Activated naive CD4-positive, alpha-beta T cell (primary cell): ENCODE data around the gene PRR14L.
"Not testable (repeated sequence)": the region's sequence is repeated elsewhere in the genome, so short reads cannot be mapped to it uniquely, and the experiment has no call there.

Experiments
- DNase-seq, 4 experiments: peaks; one replicate each; lab custom pipeline; 2025; lab: John Stamatoyannopoulos, UW

Gene PRR14L

DNA sequence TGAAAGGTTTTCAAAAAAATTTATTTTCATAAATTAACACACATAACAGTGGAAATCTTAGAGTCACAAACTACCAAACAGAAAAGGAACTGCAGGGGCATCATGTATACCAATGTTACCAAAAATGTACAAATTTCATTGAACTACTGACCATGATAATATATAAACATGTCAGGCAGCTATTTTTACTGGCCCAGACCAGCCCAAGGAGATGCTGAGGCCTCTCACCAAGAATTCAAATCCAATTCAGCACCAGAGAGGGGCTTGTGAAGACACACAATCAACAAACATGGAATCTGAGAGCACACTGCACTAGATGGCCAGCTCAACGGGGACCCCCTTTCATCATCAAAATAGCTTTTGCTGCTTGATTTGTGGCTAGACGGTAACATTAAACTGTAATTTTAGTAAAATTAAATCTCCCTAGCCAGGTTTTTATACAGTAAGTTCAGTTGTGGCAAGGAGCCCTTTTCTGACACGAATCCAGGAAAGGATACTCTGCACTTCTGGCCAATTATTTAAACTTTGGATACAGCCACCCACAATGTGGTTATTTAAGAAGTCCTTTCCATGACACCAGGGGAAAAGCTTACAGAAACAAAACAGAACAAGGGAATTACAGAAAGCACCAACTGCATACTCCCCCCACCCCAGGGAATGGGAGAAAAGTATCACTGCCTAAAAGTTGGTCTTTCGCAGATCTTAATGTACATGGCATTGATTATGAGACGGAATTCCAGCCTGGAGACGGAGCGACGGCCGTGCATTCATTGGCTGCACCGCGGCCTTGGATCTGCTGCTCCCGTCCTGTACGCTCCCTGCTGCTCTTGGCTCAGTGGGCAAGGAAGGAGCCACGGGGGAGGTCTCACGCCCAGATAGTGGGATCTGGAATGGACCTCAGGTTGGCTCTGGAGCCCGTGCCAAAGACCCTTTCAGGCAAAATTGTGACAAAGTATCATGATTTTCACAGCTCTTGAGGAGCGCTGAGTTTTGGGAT is 68.3 kb downstream of the PRR14L start:
- DNase-seq = no peak

DNA sequence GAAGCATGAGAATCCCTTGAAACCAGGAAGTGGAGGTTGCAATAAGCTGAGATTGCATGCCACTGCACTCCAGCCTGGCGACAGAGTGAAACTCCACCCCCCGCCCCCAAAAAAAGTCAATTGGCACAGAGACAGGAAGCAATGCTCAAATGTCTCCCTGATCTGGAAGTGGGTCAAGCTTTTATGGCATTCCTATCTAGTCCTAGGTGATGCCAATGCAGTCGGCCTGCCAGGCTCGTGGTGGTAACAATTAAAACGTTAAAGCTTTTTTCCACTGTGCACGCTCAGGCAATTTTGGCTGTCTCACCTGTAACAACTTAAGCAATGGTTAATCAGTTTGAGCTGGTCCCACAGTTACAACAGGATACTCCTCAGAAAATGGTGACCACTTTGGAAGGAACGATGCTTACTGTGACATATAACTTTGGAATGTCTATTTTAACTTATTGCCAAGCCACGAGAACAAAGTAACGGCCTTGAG is 69.0 kb downstream of the PRR14L start:
- no peak for DNase-seq

- DNase-seq = no peak
Measured at GRCh38 chr22:31678748-31679147, 71.2 kb downstream of the PRR14L start.

DNA sequence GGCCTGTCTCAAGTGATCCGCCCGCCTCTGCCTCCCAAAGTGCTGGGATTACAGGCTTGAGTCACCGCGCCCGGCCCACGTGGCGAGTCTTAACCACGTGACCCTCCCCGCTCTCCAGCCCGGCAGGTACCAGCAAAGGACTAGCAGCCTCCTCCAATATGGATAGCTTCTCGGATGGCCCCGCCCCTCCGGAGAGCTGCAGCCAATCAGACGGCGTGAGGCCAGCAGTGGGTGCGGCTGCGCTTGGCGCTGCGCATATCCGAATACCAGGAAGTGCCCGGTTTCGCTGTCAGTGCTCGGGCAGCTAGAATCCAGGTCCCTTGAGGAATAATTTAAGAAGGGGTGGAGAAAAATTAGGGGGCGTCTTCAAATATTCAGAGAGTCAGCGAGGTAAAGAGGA is 73.2 kb downstream of the PRR14L start:
- peak; percentile 64 to 87 (median 70) for DNase-seq

- DNase-seq = not testable (repeated sequence)
Measured at GRCh38 chr22:31674219-31674618, 75.7 kb downstream of the PRR14L start.

DNA sequence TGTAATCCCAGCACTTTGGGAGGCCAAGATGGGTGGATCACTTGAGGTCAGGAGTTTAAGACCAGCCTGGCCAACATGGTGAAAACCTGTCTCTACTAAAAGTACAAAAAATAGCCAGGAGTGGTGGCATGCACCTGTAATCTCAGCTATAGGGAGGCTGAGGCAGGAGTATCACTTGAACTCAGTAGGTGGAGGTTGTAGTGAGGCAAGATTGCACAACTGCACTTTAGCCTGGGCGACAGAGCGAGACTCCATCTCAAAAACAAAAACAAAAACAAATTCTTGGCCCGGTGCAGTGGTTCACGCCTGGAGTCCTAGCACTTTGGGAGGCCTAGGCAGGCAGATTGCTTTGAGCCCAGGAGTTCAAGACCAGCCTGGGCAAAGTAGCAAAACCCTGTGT is 81.1 kb downstream of the PRR14L start:
- not testable (repeated sequence) for DNase-seq

DNA sequence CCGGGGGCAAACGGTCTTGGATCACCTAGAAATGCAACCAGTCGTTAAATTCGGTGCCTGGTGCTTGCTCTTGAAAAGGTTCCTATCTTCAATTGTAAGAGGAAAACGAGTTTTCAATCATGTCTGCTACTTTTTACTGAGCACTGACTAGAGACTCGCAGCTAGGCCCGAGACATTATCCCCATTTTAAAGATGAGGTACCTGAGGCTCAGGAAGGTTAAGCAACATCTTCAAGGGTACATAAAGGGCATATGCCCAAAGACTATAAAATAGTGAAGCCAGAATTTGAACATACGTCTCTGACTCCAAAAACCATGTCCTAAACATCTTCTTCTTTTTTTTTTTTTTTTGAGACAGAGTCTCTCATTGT is 87.3 kb downstream of the PRR14L start:
- DNase-seq = no peak

DNA sequence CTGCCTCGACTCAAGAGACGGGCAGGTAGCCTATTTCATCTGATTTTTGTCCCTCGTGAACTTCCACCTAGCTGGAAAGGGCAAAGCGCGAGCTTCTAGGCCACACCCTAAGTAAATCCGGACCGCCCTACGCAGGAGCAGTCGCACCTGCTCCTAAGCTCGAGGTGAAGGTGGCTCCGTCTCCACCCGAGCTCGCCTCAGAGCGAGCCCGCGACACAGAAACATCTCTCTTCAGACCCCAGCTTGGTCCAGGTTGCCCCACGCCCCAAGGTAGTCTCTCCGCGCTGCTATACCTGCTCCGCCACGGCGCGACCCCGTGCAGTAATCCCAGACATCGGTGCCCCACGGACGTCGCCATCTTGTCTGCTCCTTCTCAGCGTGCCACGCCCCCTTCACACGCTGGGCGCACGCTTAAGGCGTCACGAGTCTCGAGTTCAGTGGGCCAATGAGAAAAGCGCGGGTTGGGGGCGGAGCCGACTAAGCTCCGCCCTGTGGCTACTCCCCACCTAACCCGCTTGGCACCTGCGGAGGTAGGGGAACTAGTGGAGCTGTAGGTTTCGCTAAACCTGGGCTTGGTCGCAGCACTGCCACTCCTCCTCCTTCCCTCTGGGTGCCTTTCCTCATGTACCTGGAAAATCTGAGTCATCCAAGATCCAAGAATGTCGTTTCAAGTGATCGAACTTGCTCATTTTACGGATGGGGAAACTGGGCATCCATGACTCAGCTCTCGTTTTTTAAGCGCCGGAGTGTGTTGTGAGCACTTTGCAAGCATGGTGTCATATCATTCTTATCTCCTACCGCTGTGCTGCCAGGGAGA is 87.9 kb downstream of the PRR14L start, which contains the start of gene PISD:
Gene PISD (minus strand): TSS at position 365 of the 817 bp plus-strand sequence. CDS start 7 bp downstream, at position 358.
- peak; percentile 85 to 94 (median 92) for DNase-seq

DNA sequence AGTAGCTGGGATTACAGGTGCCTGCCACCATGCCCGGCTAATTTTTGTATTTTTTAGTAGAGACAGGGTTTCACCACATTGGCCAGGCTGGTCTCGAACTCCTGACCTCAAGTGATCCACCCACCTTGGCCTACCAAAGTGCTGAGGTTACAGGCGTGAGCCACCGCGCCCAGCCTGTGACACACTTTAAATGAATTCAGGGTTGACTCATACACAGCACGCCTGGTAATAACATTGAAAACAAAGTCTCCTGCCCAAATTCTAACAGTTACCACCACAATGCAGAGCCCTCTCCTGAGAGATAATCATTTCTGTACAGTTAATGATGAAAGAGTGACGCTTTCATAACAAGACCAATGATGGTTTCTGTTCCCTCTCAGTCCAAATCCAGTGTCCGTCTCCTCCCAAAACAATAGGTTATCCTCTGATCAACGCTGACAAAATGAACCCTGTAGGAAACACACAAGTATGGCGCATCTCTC is 89.0 kb downstream of the PRR14L start:
- DNase-seq = not testable (repeated sequence)

DNA sequence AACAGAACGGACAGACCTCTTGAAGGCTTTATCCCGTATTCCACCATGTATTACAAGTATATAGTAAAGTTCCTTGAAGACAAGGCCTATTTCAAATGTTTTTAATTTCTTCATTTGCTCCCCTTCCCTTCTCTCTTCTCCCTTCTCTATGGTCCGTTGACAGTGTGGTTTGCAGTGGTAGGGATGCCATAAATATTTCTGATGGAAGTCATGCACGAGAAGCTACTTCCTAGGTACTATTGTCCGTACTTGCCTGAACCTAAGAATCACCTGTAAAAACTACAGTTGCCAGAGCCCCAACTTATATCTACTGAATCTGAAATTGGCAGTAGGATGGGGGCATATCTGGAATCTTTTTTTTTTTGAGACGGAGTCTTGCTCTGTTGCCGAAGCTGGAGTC is 90.7 kb downstream of the PRR14L start:
- no peak for DNase-seq

- DNase-seq = no peak
Measured at GRCh38 chr22:31654408-31654807, 95.5 kb downstream of the PRR14L start.

DNA sequence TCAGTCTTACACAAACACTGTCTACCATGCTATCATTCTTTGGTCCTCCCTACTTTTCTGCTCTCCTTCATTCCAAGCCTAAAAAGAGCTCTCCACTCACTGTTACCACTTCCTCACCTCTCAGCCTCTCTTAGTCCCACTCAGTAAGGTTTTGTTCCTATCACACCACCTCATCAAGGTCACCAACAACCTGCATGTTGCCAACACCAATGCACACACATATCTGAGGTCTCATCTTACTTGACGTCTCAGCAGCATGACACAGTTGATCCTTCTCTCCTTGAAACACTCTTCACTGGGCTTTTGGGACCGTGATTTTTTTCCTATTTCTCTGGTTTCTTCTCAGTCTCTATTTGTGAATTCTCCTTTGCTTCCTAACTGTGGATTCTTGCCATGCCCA is 96.0 kb downstream of the PRR14L start:
- DNase-seq = no peak

DNA sequence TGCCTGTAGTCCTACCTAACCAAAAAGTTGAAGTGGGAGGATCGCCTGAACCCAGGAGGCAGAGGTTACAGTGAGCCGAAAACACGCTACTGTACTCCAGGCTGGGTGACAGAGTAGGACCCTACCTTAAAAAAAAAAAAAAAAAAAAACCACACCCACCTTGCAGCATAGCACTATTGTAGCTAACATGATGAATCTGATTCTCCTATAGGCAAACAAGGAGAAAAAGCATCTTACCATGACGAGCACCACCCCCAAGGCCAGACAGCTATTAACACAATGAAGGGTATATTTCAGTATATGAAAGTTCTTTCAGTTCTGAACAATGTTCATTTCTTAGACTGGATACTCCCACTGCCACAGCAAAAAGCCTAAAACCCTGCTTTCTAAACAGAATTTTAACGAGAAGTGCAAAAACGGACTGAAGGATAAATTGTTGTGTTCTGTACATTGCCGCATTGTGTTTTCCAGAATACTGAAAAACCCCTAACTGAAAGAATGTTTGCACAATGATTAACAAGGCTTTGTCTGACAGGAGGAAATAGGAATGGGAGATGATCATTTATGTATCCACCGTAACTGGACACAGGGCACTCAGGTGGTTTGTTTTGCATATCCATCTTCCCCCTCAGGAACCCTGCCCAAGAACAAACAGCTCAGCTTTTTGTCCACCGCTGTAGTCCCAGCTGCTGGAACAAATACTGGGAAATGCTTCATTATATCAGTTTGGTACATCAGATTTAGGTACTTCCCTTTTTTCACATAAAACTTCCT is 96.8 kb downstream of the PRR14L start:
- no peak for DNase-seq

- DNase-seq = no peak
Measured at GRCh38 chr22:31652088-31652487, 97.8 kb downstream of the PRR14L start.

DNA sequence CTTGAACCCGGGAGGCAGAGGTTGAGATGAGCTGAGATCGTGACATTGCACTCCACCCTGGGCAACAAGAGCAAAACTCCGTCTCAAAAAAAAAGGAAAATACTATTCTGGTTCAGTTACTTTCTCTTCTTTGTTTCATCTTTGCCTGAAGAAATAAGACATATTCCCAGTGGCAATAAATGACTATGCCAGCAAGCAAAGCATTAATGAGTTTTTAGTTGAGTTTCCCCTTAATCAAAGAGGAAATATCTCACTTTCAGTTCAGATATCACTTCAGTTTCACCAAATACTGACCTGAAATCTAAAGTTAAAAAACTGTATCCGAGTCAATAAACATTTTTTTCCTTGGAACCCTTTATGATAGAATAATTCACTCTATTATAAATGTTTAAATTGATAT is 98.3 kb downstream of the PRR14L start:
- DNase-seq = no peak

DNA sequence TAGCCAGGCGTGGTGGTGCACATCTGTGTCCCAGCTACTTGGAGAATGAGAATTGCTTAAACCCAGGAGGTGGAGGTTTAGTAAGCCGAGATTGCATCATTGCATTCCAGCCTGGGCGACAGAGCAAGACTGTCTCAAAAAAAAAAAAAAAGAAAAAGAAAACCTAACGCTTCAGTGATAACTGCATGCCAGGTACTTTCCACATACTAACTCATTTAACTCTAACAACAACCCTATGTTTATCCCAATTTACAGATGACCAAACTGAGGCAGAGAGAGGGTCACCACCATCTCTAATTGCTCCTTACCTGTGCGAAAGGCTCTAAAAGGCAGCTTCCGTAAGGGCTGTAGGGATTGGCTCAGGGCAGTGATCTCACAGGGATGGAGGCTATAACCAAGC is 99.5 kb downstream of the PRR14L start:
- no peak for DNase-seq

GRCh38 chr22:31647523-31648320 is 102.2 kb downstream of the PRR14L start:
- DNase-seq = no peak

DNA sequence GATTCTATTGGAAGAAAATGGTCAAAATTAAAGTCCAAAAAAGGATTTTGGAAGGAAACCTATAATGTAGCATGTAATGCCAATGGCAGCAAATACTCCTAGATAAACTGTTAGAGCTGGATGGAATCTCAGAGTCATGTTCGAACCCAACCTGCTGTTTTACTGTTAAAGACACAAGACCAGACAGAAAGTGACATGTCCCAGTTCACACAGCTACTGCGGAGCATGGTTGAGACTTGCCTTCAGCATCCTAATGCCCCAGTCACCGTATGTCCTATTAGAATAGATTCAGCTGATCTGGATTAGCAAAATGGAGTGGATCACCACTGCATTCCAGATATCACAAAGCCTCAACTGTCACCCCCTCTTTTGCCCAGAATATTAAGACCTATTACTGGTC is 102.9 kb downstream of the PRR14L start:
- no peak for DNase-seq

GRCh38 chr22:31646186-31647019 is 103.5 kb downstream of the PRR14L start:
- DNase-seq = no peak
